NCI-H460 (cell line): ENCODE data around the gene TBR1. TPM values are rescaled to one million over a fixed set of nuclear protein-coding genes. Genes with fewer than 3 reads are reported as not detected.

Experiments
- DNase-seq: peaks from one replicate; pipeline ENCODE4 v3.0.0-alpha.2; 2016; ENCODE audit warnings: low read depth; ENCODE audit errors: extremely low read depth
- total RNA-seq: library from RNA; depleted of rRNA; stranded (reverse); fragments of >200 nt; shearing (Covaris generic); gene quantifications from 2 replicates; pipeline ENCODE4 v1.2.3, GENCODE V29; 2014

The TBR1 gene
- total RNA-seq, 1 experiment from 2014 or later: 0.05 TPM

DNA sequence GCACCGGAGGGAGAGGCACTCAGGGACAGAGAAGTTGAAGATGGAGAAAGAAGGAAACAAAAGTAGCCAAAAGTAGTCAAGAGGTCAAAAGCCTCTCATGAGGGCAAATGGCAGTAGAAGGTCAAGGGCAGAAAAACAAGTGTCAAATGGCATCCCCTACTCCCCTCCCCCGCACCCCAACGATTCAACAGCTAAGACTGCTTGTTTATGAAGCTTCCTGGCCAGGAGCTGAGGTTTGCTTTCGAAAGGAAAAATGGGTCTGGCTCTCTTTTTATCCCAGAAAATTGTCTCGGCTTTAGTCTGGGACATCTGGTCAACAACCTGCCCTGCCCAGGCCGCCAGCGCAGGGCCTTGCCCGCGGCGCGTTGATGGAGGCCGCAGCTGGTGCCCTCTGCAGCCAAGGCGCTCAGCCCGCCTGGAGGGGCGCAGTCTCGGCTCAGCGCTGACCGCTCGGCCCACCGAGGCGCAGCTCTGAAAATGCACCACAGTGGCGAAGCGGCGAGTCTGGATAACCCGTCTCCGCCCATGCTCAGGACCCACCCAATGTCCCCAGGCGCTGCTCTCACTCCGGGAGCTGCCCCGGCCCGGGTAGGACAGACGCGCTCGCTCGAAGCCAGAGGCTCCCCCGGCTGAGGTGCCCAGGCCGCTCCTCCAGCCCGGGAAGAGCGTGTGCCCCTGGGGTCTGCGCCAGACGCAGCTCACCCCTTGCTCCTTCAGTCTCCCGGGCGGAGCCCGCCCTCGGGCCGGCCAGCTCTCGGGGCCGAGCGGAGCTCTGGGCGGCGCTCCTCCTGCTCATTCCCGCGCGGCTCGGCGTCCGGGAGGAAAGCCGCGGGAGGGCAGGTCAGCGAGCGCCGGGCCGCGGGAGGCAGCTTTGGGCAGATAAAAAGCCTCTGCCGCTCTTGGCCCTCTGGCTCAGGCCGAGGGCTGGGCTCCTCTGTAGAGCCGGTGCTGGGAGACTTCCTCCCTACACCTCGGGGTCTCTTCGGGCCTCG, 1.8 kb upstream of the TBR1 start:
- DNase-seq: peak; percentile 22

- DNase-seq: no peak
Measured at GRCh38 chr2:161415034-161415986, 787 bp upstream of the TBR1 start.

- no peak for DNase-seq
Measured at GRCh38 chr2:161416708-161417437, 776 bp downstream of the TBR1 start.

DNA sequence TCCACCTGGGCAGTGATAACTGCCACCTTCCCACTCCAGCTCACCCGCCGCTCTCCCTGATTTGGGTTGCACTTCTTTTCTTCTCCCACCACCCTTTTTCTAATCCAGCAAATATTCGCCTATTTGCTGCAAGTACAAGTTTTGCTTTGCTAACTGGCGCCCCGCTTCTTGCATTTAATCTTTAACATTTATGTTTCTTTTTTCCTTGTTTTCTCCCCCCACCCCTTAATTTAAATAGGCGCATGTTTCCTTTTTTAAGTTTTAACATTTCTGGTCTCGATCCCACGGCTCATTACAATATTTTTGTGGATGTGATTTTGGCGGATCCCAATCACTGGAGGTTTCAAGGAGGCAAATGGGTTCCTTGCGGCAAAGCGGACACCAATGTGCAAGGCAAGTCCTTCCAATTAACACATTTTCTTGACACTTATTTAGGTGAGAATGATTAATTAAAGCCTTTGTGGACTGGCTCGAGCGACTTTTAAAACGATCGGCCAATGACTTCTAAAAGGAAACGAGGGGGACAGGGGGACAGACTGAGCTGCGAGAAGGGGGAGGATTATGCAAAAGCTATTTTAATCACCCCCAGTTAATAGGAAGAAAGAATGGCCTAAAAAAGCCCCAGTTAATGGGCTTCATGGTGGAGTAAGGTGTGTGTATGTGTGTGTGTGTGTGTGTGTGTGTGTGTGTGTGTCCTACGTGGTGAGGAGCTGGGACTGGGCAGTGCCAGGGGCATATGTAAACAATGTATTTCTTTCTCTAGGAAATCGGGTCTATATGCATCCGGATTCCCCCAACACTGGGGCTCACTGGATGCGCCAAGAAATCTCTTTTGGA, 1.6 kb downstream of the TBR1 start:
- DNase-seq: no peak

- no peak for DNase-seq
Measured at GRCh38 chr2:161418275-161418714, 2.2 kb downstream of the TBR1 start.

DNA sequence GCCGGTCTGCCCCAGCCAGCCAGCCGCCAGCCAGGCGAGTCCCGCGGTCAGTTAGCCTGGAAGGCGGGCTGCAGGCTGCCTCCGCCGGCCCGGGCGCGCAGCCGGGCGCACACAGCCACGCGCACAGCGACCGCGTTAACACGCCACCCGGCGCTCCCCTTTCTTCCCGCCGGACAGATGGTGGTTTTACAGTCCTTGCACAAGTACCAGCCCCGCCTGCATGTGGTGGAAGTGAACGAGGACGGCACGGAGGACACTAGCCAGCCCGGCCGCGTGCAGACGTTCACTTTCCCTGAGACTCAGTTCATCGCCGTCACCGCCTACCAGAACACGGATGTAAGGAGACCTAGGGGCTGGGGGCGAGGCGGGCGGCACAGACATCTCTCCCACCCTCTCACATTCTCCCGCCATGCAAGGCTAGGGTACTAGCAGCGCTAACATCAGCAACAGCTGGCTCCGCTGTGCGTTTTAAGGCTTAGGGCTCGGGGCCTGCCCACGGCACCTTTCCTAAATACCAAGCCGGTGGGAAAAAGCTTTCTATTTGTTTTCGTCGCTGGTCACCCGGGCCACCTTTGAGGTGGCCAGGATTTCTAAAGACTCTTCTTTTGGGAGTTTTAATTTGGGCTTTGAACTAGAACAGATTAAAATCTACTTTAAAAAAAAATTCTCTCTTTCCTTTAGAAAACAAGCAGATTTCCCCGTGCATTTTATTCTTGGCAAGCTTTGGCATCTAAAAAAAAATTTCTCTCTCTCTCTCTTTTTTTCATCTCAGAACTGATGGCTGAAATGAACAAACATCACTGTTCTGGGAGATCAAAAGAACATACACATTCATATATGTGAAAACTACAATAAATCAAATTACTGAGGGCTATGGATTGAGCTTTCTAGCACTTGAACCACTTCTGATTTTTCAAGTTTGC, 2.9 kb downstream of the TBR1 start:
- no peak for DNase-seq

DNA sequence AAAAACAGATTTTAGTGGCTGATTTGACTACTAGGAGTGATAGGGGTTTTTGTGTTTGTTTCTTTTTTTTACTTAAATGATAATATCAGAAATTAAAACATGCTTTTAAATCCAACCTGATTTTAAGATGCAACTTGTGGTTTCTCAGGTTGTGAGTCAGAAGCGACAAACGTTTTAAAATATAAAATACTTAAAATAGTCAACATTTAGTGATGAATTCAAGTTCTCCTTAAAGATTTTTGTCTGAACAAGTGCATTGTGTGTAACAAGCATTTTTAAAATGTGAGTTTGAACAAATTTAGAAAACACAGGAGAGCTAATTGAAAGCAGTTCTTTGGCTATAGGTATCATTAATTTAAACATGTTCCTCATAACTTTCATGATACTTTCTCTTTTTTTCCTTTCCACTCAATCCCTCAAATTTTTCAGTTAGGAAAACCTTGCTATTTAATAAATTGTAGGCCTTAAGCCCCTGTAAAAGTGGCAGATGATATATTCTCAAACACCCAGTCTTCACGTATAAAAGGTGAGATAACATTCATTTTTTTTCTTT, 3.6 kb downstream of the TBR1 start:
- no peak for DNase-seq

DNA sequence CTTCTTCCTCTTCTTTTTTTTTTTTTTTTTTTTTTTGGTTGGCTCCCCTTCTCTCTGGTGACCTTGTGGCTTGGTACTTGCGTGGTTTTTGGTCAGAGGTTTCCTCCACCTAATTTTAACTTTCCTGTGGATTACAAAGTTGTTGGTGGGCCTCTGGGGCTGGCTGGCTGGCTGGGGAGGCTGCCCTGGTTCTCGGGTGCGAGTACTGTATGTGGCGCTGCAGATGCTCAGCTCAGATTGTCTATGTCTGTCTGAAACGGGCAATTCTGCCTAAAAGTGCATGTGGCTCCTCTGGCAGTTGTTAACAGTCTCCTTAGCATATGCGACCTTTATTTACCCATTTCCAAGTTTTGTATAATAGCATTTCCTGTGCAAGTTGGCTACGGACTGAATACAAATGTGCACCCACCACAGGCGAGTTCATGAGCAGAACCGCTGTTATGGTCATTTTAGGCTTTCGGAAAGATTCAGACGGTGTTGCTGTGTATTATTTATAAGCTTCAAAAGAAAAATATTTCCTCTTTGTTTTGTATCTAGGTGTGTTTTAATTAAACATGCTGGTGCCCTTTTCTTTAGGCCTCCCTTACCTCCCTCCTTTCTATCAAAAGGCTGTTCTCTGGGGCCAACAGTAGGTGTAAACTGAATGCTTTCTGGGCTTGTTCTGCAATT, 4.4 kb downstream of the TBR1 start:
- DNase-seq: no peak

DNA sequence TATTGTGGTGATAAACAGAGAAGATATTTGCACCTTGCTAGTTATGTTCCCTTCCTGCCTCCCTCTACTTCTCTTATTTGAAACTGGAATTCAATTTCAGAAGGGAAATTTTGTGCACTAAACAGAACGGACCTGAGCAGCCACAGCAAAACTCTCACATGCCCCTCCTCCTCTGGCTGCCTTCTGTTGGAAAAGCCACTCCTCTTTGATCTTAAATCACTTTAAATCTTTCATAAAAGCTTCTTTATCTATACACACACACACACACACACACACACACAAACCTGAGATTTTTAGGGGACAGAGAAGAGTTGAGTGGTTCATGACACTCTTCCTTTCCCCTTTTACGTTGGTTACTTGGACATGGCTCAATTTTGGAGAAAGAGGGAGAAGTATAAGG, 5.6 kb downstream of the TBR1 start:
- DNase-seq: no peak

- DNase-seq: no peak
Measured at GRCh38 chr2:161422816-161423403, 6.8 kb downstream of the TBR1 start.

GRCh38 chr2:161423421-161424393, 7.6 kb downstream of the TBR1 start:
- no peak for DNase-seq

DNA sequence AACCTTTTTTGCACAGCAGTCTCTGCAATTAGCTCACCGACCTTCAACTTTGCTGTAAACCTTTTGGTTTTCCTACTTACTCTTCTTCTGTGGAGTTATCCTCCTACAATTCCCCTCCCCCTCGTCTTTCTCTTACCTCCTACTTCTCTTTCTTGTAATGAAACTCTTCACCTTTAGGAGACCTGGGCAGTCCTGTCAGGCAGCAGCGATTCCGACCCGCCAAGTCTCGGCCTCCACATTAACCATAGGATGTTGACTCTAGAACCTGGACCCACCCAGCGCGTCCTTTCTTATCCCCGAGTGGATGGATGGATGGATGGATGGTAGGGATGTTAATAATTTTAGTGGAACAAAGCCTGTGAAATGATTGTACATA, 8.3 kb downstream of the TBR1 start:
- no peak for DNase-seq

DNA sequence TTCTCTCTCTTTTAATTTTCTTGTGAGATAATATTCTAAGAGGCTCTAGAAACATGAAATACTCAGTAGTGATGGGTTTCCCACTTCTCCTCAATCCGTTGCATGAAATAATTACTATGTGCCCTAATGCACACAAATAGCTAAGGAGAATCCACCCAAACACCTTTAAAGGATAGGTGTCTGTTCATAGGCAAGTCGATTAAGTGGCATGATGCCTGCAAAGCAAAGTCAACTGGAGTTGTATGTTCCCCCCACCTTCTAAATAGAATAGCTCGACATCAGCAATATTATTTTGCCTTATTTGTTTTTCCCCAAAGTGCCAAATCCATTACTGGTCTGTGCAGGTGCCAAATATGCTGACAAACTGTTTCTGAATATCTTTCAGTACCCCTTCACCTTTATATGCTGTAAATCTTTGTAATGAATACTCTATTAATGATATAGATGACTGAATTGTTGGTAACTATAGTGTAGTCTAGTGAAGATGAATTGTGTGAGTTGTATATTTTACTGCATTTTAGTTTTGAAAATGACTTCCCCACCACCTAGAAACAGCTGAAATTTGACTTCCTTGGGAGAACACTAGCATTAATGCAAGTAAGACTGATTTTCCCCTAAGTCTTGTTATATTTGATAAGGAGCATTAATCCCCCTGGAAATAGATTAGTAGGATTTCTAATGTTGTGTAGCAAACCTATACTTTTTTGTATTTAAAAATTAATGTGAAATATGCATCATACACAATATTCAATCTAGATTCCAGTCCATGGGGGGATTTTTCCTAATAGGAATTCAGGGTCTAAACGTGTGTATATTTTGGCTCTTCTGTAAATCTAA, 9.0 kb downstream of the TBR1 start:
- DNase-seq: no peak

DNA sequence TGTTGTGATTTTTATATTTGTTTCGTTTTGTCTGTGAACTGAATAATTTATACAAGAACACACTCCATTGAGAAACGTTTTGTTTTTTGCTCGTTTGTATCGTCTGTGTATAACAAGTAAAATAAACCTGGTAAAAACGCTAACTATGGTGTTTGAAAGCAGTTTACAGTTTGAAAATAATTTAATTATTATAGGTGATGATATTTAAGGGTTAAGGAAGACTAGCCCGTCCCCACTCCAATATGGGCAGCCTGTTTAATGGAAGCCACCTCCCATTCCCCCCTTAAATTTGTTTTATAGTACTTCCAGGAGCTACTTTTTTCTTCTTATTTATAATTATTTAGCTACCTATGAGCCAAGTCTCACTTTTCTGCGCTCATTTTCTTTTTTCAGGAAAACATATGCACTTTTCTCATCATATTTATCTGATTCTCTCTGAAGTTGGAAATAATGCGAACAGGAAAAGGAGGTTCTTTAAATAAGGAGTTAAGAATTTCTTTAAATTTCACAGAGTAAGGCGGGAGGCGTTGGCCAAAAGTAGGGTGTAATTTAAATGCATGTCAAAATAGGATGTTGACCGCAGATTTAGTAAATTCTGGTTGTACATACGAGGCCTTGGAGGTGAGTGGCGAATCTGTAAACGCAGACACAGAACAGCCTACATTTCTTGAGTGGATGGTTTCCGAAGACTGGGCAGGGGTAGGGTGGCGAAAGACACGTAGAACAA, 9.8 kb downstream of the TBR1 start:
- no peak for DNase-seq

DNA sequence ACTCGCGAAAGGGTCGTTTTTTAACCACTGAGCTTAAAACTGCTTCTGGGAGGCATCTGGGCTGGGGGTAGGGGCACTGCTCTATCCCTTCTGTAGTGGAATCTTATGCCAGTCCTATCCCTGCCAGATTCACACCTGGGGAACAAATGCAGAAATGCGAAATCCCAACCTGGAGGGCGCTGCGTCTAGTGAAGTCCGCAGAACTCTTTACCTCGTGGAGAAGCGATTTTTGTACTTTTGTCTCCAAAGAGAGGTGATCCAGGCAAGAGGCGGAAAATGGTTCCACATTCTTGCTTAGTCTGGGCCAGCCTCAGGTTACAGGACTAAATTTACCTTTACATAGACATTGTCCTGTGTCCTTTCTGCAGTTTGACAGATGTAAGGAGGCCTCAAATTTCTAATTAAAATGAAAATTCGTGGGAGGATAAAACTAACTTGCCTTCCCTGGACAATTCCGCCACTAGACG, 10.4 kb downstream of the TBR1 start:
- no peak for DNase-seq
